ENCODE results near the gene NDUFB4. TPM values are rescaled to one million over a fixed set of nuclear protein-coding genes. Genes with fewer than 3 reads are reported as not detected.
"Not testable (repeated sequence)": the region's sequence is repeated elsewhere in the genome, so short reads cannot be mapped to it uniquely, and the experiment has no call there.

The NDUFB4 gene
- total RNA-seq, 4 donors from 2014 or later = 44.1 to 58.8 (median 49.7) TPM

DNA sequence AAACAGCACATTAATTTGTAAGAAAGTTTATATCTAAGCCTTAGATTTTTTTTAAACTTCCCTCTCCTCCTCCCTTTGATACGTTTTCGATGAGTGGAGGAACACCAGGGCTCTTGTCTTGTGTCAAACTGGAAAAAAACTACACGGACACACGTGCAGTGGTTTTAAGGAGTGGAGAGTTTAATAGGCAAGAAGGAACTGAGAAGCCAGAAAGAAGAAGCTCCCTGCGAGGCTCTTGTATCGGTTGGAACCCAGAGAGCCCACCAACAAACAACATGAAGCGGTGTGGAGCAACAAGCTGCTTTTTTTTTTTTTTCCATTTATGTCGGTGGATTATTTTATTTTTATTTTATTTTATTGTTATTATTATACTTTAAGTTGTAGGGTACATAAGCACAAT is 18.6 kb downstream of the NDUFB4 start:
- Histone ChIP-seq H3K36me3 (no peaks in the 10 kb centered on the region), H3K4me1 (no peaks in the 10 kb centered on the region), H3K27ac (no peak overlapping the region), H3K9me3 (no peaks in the 10 kb centered on the region), H3K4me3 (no peak overlapping the region), H3K27me3 (no peaks in the 10 kb centered on the region)
- TF ChIP-seq POLR2A (IDR thresholded peaks at IDR 0.05) (no peak), EP300 (IDR thresholded peaks at IDR 0.05) (no peak)
- TF ChIP-seq, protein P1, sequence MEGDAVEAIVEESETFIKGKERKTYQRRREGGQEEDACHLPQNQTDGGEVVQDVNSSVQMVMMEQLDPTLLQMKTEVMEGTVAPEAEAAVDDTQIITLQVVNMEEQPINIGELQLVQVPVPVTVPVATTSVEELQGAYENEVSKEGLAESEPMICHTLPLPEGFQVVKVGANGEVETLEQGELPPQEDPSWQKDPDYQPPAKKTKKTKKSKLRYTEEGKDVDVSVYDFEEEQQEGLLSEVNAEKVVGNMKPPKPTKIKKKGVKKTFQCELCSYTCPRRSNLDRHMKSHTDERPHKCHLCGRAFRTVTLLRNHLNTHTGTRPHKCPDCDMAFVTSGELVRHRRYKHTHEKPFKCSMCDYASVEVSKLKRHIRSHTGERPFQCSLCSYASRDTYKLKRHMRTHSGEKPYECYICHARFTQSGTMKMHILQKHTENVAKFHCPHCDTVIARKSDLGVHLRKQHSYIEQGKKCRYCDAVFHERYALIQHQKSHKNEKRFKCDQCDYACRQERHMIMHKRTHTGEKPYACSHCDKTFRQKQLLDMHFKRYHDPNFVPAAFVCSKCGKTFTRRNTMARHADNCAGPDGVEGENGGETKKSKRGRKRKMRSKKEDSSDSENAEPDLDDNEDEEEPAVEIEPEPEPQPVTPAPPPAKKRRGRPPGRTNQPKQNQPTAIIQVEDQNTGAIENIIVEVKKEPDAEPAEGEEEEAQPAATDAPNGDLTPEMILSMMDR (IDR thresholded peaks at IDR 0.05) = no peak
- no peak for DNase-seq (ENCODE audit: low spot score in 2 of 2)
- 69 to 72% methylated on average over 8 of the region's 8 CpGs for WGBS, 2 donors

DNA sequence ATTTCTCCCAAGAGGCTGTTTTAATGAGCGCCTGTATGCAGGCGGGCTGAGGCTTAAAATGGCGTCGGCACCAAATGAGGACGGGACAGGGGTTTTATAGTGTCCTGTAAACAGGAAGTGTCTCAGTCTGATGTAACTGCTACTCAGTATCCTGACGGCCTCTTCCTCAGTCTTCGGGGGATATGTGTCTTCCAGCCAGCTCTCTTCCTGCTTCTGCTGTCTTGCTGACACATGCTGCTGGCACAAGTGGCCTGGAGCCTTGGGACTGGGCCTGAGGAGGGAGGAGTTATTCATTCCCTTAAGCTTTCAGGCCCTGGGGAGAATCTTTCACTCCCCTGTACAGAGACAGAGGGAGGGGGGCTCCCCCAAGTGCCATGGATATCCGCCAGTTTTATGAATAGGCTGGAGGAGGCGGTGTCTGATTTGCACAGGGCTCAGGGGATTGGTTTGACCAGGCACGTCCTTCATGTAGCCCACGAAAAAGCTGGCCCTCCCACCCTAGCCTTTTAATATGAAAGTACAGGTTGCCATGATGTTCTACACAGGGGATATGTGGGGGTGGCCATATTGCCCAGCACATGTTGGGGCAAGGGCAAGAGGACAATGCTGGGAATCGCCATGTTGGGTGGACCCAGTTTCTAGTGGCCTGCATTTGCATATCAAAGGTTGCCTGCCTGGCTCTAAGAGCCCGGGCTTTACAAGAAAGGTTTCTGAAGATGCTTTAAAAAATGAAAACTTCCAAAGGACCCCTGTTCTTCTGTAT is 19.9 kb downstream of the NDUFB4 start:
- WGBS, 2 donors = 58 to 70% methylated on average over 13 of the region's 13 CpGs
- Histone ChIP-seq H3K4me3 (no peak overlapping the region), H3K27me3 (no peaks in the 10 kb centered on the region), H3K4me1 (no peaks in the 10 kb centered on the region), H3K36me3 (no peaks in the 10 kb centered on the region), H3K9me3 (no peaks in the 10 kb centered on the region), H3K27ac (peak overlapping the region in 1 of 4 donors; percentile 11)
- no peak for DNase-seq (ENCODE audit: low spot score in 2 of 2)
- TF ChIP-seq POLR2A (IDR thresholded peaks at IDR 0.05) (no peak), EP300 (IDR thresholded peaks at IDR 0.05) (peak in 1 of 2 donors; percentile 14)
- TF ChIP-seq, protein P1 (IDR thresholded peaks at IDR 0.05) = no peak

DNA sequence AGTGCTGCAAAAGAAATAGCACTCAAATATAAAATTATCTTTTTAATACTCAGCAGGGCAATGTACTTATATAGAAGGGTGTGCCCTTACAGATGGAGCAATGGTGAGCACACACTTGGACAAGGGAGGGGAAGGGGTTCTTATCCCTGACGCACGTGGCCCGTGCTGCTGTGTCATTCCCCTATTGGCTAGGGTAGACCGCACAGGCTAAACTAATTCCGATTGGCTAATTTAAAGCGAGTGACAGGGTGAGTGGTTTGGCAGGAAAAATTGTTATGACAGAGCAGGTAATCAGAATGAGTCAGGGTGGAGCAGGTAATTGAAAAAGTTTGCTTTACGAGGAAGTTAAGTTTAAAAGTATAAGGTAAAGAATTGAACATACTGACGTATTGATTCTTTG is 20.6 kb downstream of the NDUFB4 start:
- not testable (repeated sequence) for H3K36me3 ChIP-seq; H3K27ac ChIP-seq; H3K27me3 ChIP-seq; DNase-seq (ENCODE audit: low spot score in 2 of 2); H3K4me1 ChIP-seq; H3K9me3 ChIP-seq; H3K4me3 ChIP-seq
- WGBS, 2 donors = 88 to 89% methylated on average over 8 of the region's 8 CpGs

DNA sequence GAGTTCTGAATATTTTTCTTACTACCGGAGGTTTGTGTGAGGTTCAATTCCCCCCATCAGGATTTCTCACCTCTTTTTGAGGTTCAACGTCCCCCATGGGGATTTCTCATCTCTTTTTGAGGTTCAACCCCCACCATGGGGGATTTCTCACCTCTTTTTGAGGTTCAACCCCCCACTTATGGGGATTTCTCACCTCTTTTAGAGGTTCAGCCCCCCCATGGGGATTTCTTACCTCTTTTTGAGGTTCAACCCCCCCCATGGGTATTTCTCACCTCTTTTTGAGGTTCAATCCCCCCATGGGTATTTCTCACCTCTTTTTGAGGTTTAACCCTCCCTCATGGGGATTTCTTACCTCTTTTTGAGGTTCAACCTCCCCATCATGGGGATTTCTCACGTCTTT is 26.3 kb downstream of the NDUFB4 start:
- WGBS, 2 donors = 83 to 84% methylated on average over 3 of the region's 3 CpGs
- Histone ChIP-seq H3K27ac (no peak overlapping the region), H3K27me3 (no peaks in the 10 kb centered on the region), H3K4me3 (no peak overlapping the region), H3K9me3 (peaks cover 0 to 21% (median 0%) of the 10 kb centered on the region in 4 donors), H3K4me1 (no peaks in the 10 kb centered on the region), H3K36me3 (no peaks in the 10 kb centered on the region)
- no peak for DNase-seq (ENCODE audit: low spot score in 2 of 2)
- no peak for TF ChIP-seq EP300 (IDR thresholded peaks at IDR 0.05)
- TF ChIP-seq, protein P1 (IDR thresholded peaks at IDR 0.05) = no peak
- TF ChIP-seq POLR2A (IDR thresholded peaks at IDR 0.05) = no peak

DNA sequence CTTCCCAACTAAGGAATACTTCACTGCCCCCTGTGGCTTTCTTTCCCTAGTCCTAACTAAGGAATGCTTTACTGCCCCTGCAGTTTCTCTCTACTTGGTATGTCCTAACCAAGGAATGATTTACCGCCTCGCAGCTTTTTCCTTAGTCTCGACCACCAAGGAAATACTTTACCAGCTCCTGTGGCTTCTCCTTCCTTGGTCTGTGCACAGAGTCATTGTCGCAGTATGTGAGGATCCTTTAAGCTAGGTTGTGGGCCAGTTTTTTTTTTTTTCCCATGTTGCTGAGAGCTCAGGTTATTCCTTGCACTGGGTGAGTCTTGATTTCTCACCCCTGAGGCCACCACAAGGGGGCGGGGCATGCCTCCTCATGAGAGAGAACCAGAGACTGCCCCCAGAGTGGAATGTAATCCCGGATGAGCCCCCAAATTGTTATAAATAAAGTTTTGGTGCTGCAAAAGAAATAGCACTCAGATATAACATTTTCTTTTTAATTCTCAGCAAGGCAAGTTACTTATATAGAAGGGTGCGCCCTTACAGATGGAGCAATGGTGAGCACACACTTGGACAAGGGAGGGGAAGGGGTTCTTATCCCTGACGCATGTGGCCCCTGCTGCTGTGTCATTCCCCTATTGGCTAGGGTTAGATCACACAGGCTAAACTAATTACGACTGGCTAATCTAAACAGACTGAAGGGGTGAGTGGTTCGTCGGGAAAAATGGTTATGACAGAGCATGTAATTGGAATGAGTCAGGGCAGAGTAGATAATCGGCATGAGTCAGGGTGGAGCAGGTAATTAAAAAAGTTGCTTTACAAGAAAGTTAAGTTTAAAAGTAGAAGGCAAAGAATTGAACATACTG is 27.0 kb downstream of the NDUFB4 start:
- Histone ChIP-seq H3K4me1 (no peaks in the 10 kb centered on the region), H3K27ac (no peak overlapping the region), H3K36me3 (no peaks in the 10 kb centered on the region), H3K4me3 (no peak overlapping the region), H3K9me3 (peaks cover 0 to 21% (median 0%) of the 10 kb centered on the region in 4 donors), H3K27me3 (no peaks in the 10 kb centered on the region)
- no peak for DNase-seq (ENCODE audit: low spot score in 2 of 2)
- TF ChIP-seq POLR2A (IDR thresholded peaks at IDR 0.05) (no peak), EP300 (IDR thresholded peaks at IDR 0.05) (no peak)
- TF ChIP-seq, protein P1 (IDR thresholded peaks at IDR 0.05) = no peak
- WGBS, 2 donors = 88 to 90% methylated on average over 12 of the region's 12 CpGs
